Measurements from ENCODE around the gene CACNG1.

CACNG1 gene

GRCh38 chr17:67068999-67069398 lies 24.6 kb downstream of the CACNG1 start:
- no peak for TF ChIP-seq CTCF (IDR thresholded peaks at IDR 0.05; ENCODE audit: insufficient read depth, low read length, missing control alignments)
- no peak for DNase-seq (ENCODE audit: low read depth, low spot score)
- no peak overlapping the region for H3K4me3 ChIP-seq (ENCODE audit: low read depth, low read length)
- ChIA-PET CTCF (interaction anchor here (1.1 to 1.4 kb wide), 2 partner anchors 12 to 89 kb away, joined by 4 to 6 read pairs; no protein-coding TSS in a partner anchor), POLR2A (no interaction called here)

- ChIA-PET CTCF (no interaction called here), POLR2A (no interaction called here)
- no peak overlapping the region for H3K4me3 ChIP-seq (ENCODE audit: low read depth, low read length)
- no peak for DNase-seq (ENCODE audit: low read depth, low spot score)
- TF ChIP-seq CTCF (IDR thresholded peaks at IDR 0.05; ENCODE audit: insufficient read depth, low read length, missing control alignments), result no peak
Observed at GRCh38 chr17:67069603-67070136, 25.3 kb downstream of the CACNG1 start.

- DNase-seq (ENCODE audit: low read depth, low spot score), result no peak
- no peak overlapping the region for H3K4me3 ChIP-seq (ENCODE audit: low read depth, low read length)
- CTCF ChIA-PET, result no interaction called here
- no peak for TF ChIP-seq CTCF (IDR thresholded peaks at IDR 0.05; ENCODE audit: insufficient read depth, low read length, missing control alignments)
- POLR2A ChIA-PET, result no interaction called here
Observed at GRCh38 chr17:67071595-67071994, 27.2 kb downstream of the CACNG1 start.

- TF ChIP-seq CTCF (IDR thresholded peaks at IDR 0.05; ENCODE audit: insufficient read depth, low read length, missing control alignments), result no peak
- H3K4me3 ChIP-seq (ENCODE audit: low read depth, low read length), result no peak overlapping the region
- POLR2A ChIA-PET, result no interaction called here
- no peak for DNase-seq (ENCODE audit: low read depth, low spot score)
- CTCF ChIA-PET, result no interaction called here
Observed at GRCh38 chr17:67072885-67073284, 28.5 kb downstream of the CACNG1 start.

GRCh38 chr17:67074781-67075180 lies 30.4 kb downstream of the CACNG1 start:
- DNase-seq (ENCODE audit: low read depth, low spot score), result no peak
- ChIA-PET POLR2A (no interaction called here), CTCF (no interaction called here)
- TF ChIP-seq CTCF (IDR thresholded peaks at IDR 0.05; ENCODE audit: insufficient read depth, low read length, missing control alignments), result no peak
- no peak overlapping the region for H3K4me3 ChIP-seq (ENCODE audit: low read depth, low read length)

GRCh38 chr17:67076290-67076689 lies 31.9 kb downstream of the CACNG1 start:
- DNase-seq (ENCODE audit: low read depth, low spot score), result no peak
- no peak for TF ChIP-seq CTCF (IDR thresholded peaks at IDR 0.05; ENCODE audit: insufficient read depth, low read length, missing control alignments)
- no peak overlapping the region for H3K4me3 ChIP-seq (ENCODE audit: low read depth, low read length)
- ChIA-PET CTCF (no interaction called here), POLR2A (no interaction called here)

Measured in AG04449 (cell line).